ENCODE measurements around the gene UBE2S.

GRCh38 chr19:55352040-55352439 is 55.5 kb downstream of the UBE2S start:
- TF ChIP-seq, protein P1, sequence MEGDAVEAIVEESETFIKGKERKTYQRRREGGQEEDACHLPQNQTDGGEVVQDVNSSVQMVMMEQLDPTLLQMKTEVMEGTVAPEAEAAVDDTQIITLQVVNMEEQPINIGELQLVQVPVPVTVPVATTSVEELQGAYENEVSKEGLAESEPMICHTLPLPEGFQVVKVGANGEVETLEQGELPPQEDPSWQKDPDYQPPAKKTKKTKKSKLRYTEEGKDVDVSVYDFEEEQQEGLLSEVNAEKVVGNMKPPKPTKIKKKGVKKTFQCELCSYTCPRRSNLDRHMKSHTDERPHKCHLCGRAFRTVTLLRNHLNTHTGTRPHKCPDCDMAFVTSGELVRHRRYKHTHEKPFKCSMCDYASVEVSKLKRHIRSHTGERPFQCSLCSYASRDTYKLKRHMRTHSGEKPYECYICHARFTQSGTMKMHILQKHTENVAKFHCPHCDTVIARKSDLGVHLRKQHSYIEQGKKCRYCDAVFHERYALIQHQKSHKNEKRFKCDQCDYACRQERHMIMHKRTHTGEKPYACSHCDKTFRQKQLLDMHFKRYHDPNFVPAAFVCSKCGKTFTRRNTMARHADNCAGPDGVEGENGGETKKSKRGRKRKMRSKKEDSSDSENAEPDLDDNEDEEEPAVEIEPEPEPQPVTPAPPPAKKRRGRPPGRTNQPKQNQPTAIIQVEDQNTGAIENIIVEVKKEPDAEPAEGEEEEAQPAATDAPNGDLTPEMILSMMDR (conservative IDR thresholded peaks at IDR 0.05): no peak
- no peak for TF ChIP-seq ZFX (IDR thresholded peaks at IDR 0.05)

Measured in C4-2B (cell line).